ENCODE results near the gene SUPT6H. TPM values are rescaled to one million over a fixed set of nuclear protein-coding genes. Genes with fewer than 3 reads are reported as not detected.
"Not testable (repeated sequence)": the region's sequence is repeated elsewhere in the genome, so short reads cannot be mapped to it uniquely, and the experiment has no call there.

Gene SUPT6H
- total RNA-seq, 1 experiment from 2014 or later: 15.1 TPM

GRCh38 chr17:28646039-28646754 lies 15.8 kb upstream of the SUPT6H start:
- no peak for DNase-seq (ENCODE audit: low read depth)

- no peak for DNase-seq (ENCODE audit: low read depth)
These were observed 13.3 kb upstream of the SUPT6H start for GRCh38 chr17:28648698-28649097.

- no peak for DNase-seq (ENCODE audit: low read depth)
These were observed 6.8 kb upstream of the SUPT6H start for GRCh38 chr17:28655160-28655559.

GRCh38 chr17:28657756-28658155 lies 4.2 kb upstream of the SUPT6H start:
- peak; percentile 16 for DNase-seq (ENCODE audit: low read depth)

GRCh38 chr17:28658342-28658741 lies 3.7 kb upstream of the SUPT6H start:
- DNase-seq (ENCODE audit: low read depth): not testable (repeated sequence)

GRCh38 chr17:28658766-28659496 lies 3.1 kb upstream of the SUPT6H start:
- DNase-seq (ENCODE audit: low read depth): not testable (repeated sequence)

- DNase-seq (ENCODE audit: low read depth): not testable (repeated sequence)
These were observed 2.5 kb upstream of the SUPT6H start for GRCh38 chr17:28659497-28659881.

- no peak for DNase-seq (ENCODE audit: low read depth)
These were observed 473 bp downstream of the SUPT6H start for GRCh38 chr17:28662527-28662829.

GRCh38 chr17:28663723-28664122 lies 1.7 kb downstream of the SUPT6H start:
- no peak for DNase-seq (ENCODE audit: low read depth)

GRCh38 chr17:28665994-28666393 lies 4.0 kb downstream of the SUPT6H start:
- DNase-seq (ENCODE audit: low read depth): no peak

- no peak for DNase-seq (ENCODE audit: low read depth)
These were observed 5.9 kb downstream of the SUPT6H start for GRCh38 chr17:28667870-28668269.

- no peak for DNase-seq (ENCODE audit: low read depth)
These were observed 7.9 kb downstream of the SUPT6H start for GRCh38 chr17:28669918-28670317.

GRCh38 chr17:28675490-28675889 lies 13.5 kb downstream of the SUPT6H start:
- DNase-seq (ENCODE audit: low read depth): no peak

- DNase-seq (ENCODE audit: low read depth): no peak
These were observed 14.0 kb downstream of the SUPT6H start for GRCh38 chr17:28675980-28676379.

GRCh38 chr17:28682655-28683054 lies 20.6 kb downstream of the SUPT6H start:
- DNase-seq (ENCODE audit: low read depth): no peak

GRCh38 chr17:28684963-28685362 lies 23.0 kb downstream of the SUPT6H start:
- DNase-seq (ENCODE audit: low read depth): peak; percentile 51

- DNase-seq (ENCODE audit: low read depth): no peak
These were observed 23.4 kb downstream of the SUPT6H start for GRCh38 chr17:28685366-28685765.

- no peak for DNase-seq (ENCODE audit: low read depth)
These were observed 24.3 kb downstream of the SUPT6H start for GRCh38 chr17:28686296-28686695.

- DNase-seq (ENCODE audit: low read depth): no peak
These were observed 26.5 kb downstream of the SUPT6H start for GRCh38 chr17:28688481-28688880.

- DNase-seq (ENCODE audit: low read depth): no peak
These were observed 27.0 kb downstream of the SUPT6H start for GRCh38 chr17:28689011-28689410.

GRCh38 chr17:28693869-28694268 lies 31.9 kb downstream of the SUPT6H start:
- DNase-seq (ENCODE audit: low read depth): no peak

GRCh38 chr17:28698253-28698941 lies 36.4 kb downstream of the SUPT6H start:
- DNase-seq (ENCODE audit: low read depth): no peak

- DNase-seq (ENCODE audit: low read depth): no peak
These were observed 38.3 kb downstream of the SUPT6H start for GRCh38 chr17:28700278-28700677.

Data from RPMI7951 (cell line).